ENCODE measurements around the gene BAIAP2. TPM values are rescaled to one million over a fixed set of nuclear protein-coding genes. Genes with fewer than 3 reads are reported as not detected.
A peak's percentile ranks its signal among the peaks of the same experiment; 100 is the strongest.

The BAIAP2 gene
- total and polyA plus RNA-seq, 2 of the 13 experiments (the other 11 are each of a cell fraction or from before 2014, with no cell fraction given): 22.5 to 24.0 TPM

GRCh38 chr17:81083125-81083765, 48.3 kb downstream of the BAIAP2 start (continued):
- TF ChIP-seq GMEB1 (CRISPR knock-in tag; IDR thresholded peaks at IDR 0.05; ENCODE audit: borderline replicate concordance): peak; percentile 67
- peak; percentile 94 for TF ChIP-seq GATAD2A (CRISPR knock-in tag; IDR thresholded peaks at IDR 0.05)
- TF ChIP-seq ZNF615 (CRISPR knock-in tag; IDR thresholded peaks at IDR 0.05; ENCODE audit: borderline replicate concordance): no peak
- no peak; the same call in 1 of the 2 replicates for TF ChIP-seq HOMEZ (CRISPR knock-in tag; IDR thresholded peaks at IDR 0.05; ENCODE audit: low read depth)
- TF ChIP-seq GMEB2 (CRISPR knock-in tag; IDR thresholded peaks at IDR 0.05; ENCODE audit: low read depth): no peak
- no peak; the same call in 1 of the 2 replicates for TF ChIP-seq FUBP1 (CRISPR knock-in tag; IDR thresholded peaks at IDR 0.05; ENCODE audit: borderline replicate concordance)
- peak; percentile 88 for TF ChIP-seq RBM39 (IDR thresholded peaks at IDR 0.05; ENCODE audit: low read depth, low read length, poor library complexity, severe bottlenecking)
- TF ChIP-seq SNAPC4 (CRISPR knock-in tag; IDR thresholded peaks at IDR 0.05): peak; percentile 95
- peak; percentile 95 for TF ChIP-seq RFXAP (CRISPR knock-in tag; IDR thresholded peaks at IDR 0.05; ENCODE audit: borderline replicate concordance)
- no peak for TF ChIP-seq RFX1 (IDR thresholded peaks at IDR 0.05)
- peak; percentile 85 for TF ChIP-seq CBX1 (IDR thresholded peaks at IDR 0.05; ENCODE audit: low read depth)
- TF ChIP-seq ISL2 (CRISPR knock-in tag; IDR thresholded peaks at IDR 0.05): peak; percentile 89
- peak; percentile 99 for TF ChIP-seq SAP130 (CRISPR knock-in tag; IDR thresholded peaks at IDR 0.05; ENCODE audit: low read depth)
- no peak for TF ChIP-seq MAFG (CRISPR knock-in tag; IDR thresholded peaks at IDR 0.05)
- TF ChIP-seq ZNF781 (CRISPR knock-in tag; IDR thresholded peaks at IDR 0.05; ENCODE audit: borderline replicate concordance, not compliant biosample characterization): peak; percentile 78
- TF ChIP-seq ZNF235 (CRISPR knock-in tag; IDR thresholded peaks at IDR 0.05; ENCODE audit: borderline replicate concordance): no peak; the same call in 1 of the 2 replicates
- TF ChIP-seq MAFK (conservative IDR thresholded peaks at IDR 0.05 in 1 of 2, IDR thresholded peaks at IDR 0.05 in 1 of 2; ENCODE audit: low read length in 2 of 2): peak; percentile 79 to 83
